Smooth muscle cell (in vitro differentiated cells): ENCODE data around the gene PLCH2. TPM values are rescaled to one million over a fixed set of nuclear protein-coding genes. Genes with fewer than 3 reads are reported as not detected.

Experiments used
- DNase-seq: peaks from one replicate; lab custom pipeline; 2025; ENCODE audit not compliant: unreplicated experiment; lab: John Stamatoyannopoulos, UW
- H2AFZ ChIP-seq: fragments of 200-600 bp; sonication (generic); 2 replicates; pipeline ENCODE4 v1.6.0; 2016; ENCODE audit warnings: antibody characterized with exemption, low read depth, mild to moderate bottlenecking
- H3F3A ChIP-seq: fragments of 200-600 bp; sonication (generic); 2 replicates; pipeline ENCODE4 v1.6.0; 2017; ENCODE audit warnings: antibody characterized with exemption, low read depth
- H3K27ac ChIP-seq: fragments of 200-600 bp; sonication (generic); 2 replicates; pipeline ENCODE4 v1.5.1; 2016; ENCODE audit warnings: low read depth, mild to moderate bottlenecking
- H3K27me3 ChIP-seq: fragments of 200-600 bp; sonication (generic); 2 replicates; pipeline ENCODE4 v1.6.1; 2016; ENCODE audit warnings: low read depth, mild to moderate bottlenecking
- H3K36me3 ChIP-seq: fragments of 200-600 bp; sonication (generic); 2 replicates; pipeline ENCODE4 v1.5.1; 2016; ENCODE audit warnings: low read depth
- H3K4me1 ChIP-seq: fragments of 200-600 bp; sonication (generic); 2 replicates; pipeline ENCODE4 v1.5.1; 2016; ENCODE audit warnings: low read depth
- H3K4me2 ChIP-seq: fragments of 200-600 bp; sonication (generic); 2 replicates; pipeline ENCODE4 v1.6.0; 2016; ENCODE audit warnings: mild to moderate bottlenecking
- H3K4me3 ChIP-seq: fragments of 200-600 bp; sonication (generic); 2 replicates; pipeline ENCODE4 v1.5.1; 2016; ENCODE audit warnings: mild to moderate bottlenecking
- H3K79me2 ChIP-seq: fragments of 200-600 bp; sonication (generic); 2 replicates; pipeline ENCODE4 v1.6.0; 2016; ENCODE audit warnings: low read depth, mild to moderate bottlenecking
- H3K9ac ChIP-seq: fragments of 200-600 bp; sonication (generic); 2 replicates; pipeline ENCODE4 v1.6.0; 2016; ENCODE audit warnings: low read depth
- H3K9me3 ChIP-seq: fragments of 200-600 bp; sonication (generic); replicated peaks from 2 replicates; pipeline ENCODE4 v1.5.1; 2016; ENCODE audit warnings: low read depth
- H4K20me1 ChIP-seq: fragments of 200-600 bp; sonication (generic); 2 replicates; pipeline ENCODE4 v1.6.0; 2016; ENCODE audit warnings: low read depth
- CTCF ChIP-seq: fragments of 200-600 bp; sonication (generic); IDR thresholded peaks from 2 replicates; pipeline ENCODE4 v1.5.1; 2017; ENCODE audit warnings: borderline replicate concordance, mild to moderate bottlenecking, antibody characterized with exemption; ENCODE audit not compliant: insufficient read depth, poor library complexity, severe bottlenecking
- WGBS: methylation state at CpG from one replicate; pipeline ENCODE4 v1.1.7; 2016; ENCODE audit warnings: low lambda C conversion rate; 5-methylcytosine and 5-hydroxymethylcytosine counted together
- polyA plus RNA-seq: library from polyadenylated mRNA; unstranded; fragments of >200 nt; fragmentation: Nextera tagmentation; extraction: Ambion mirVana; gene quantifications from 2 replicates; pipeline ENCODE4 v1.2.1, GENCODE V29; 2016
- total RNA-seq: library from RNA; depleted of rRNA; stranded (reverse); fragments of >200 nt; gene quantifications from 2 replicates; pipeline ENCODE4 v1.2.3, GENCODE V29; 2014

PLCH2 gene
- total and polyA plus RNA-seq, 2 experiments from 2014 or later = 0.09 to 0.13 TPM

GRCh38 chr1:2480236-2480985 is 4.3 kb downstream of the PLCH2 start:
- H2AFZ ChIP-seq = no peak overlapping the region
- DNase-seq = no peak
- no peaks in the 10 kb centered on the region for H3K9me3 ChIP-seq
- no peak overlapping the region for H3K27ac ChIP-seq
- 90% methylated on average over 18 of the region's 18 CpGs for WGBS
- H3K36me3 ChIP-seq = no peaks in the 10 kb centered on the region
- H3K4me2 ChIP-seq = no peak overlapping the region
- H3K4me1 ChIP-seq = peaks cover 5% of the 10 kb centered on the region
- no peaks in the 10 kb centered on the region for H4K20me1 ChIP-seq
- H3K27me3 ChIP-seq = no peaks in the 10 kb centered on the region
- H3K4me3 ChIP-seq = no peak overlapping the region
- H3K9ac ChIP-seq = no peak overlapping the region
- TF ChIP-seq CTCF = no peak
- H3F3A ChIP-seq = no peaks in the 10 kb centered on the region
- no peaks in the 10 kb centered on the region for H3K79me2 ChIP-seq

GRCh38 chr1:2480986-2481364 is 4.9 kb downstream of the PLCH2 start:
- Histone ChIP-seq H3K27me3 (no peaks in the 10 kb centered on the region), H3K9me3 (no peaks in the 10 kb centered on the region), H4K20me1 (no peaks in the 10 kb centered on the region), H3K4me1 (peaks cover 5% of the 10 kb centered on the region), H3K27ac (no peak overlapping the region), H2AFZ (no peak overlapping the region), H3K9ac (no peak overlapping the region), H3F3A (no peaks in the 10 kb centered on the region), H3K79me2 (no peaks in the 10 kb centered on the region), H3K4me2 (no peak overlapping the region), H3K4me3 (no peak overlapping the region), H3K36me3 (no peaks in the 10 kb centered on the region)
- 93% methylated on average over 11 of the region's 12 CpGs for WGBS
- no peak for DNase-seq
- TF ChIP-seq CTCF = no peak

- Histone ChIP-seq H3K4me2 (no peak overlapping the region), H4K20me1 (no peaks in the 10 kb centered on the region), H3K9me3 (no peaks in the 10 kb centered on the region), H3F3A (no peaks in the 10 kb centered on the region), H3K36me3 (no peaks in the 10 kb centered on the region), H3K4me1 (no peaks in the 10 kb centered on the region), H3K4me3 (no peak overlapping the region), H3K27ac (no peak overlapping the region), H3K79me2 (no peaks in the 10 kb centered on the region), H3K9ac (no peak overlapping the region), H3K27me3 (no peaks in the 10 kb centered on the region), H2AFZ (no peak overlapping the region)
- WGBS = 87% methylated on average over 10 of the region's 10 CpGs
- no peak for TF ChIP-seq CTCF
- no peak for DNase-seq
Measured at GRCh38 chr1:2481885-2482284, 5.8 kb downstream of the PLCH2 start.

- no peak for DNase-seq
Measured at GRCh38 chr1:2482588-2482987, 6.5 kb downstream of the PLCH2 start.

More at GRCh38 chr1:2482588-2482987, 6.5 kb downstream of the PLCH2 start:
- Histone ChIP-seq H3K4me3 (no peak overlapping the region), H3K4me2 (no peak overlapping the region), H3K27me3 (no peaks in the 10 kb centered on the region), H3K9me3 (no peaks in the 10 kb centered on the region), H3F3A (no peaks in the 10 kb centered on the region), H3K79me2 (no peaks in the 10 kb centered on the region), H4K20me1 (no peaks in the 10 kb centered on the region), H3K9ac (no peak overlapping the region), H3K4me1 (no peaks in the 10 kb centered on the region), H3K36me3 (no peaks in the 10 kb centered on the region), H3K27ac (no peak overlapping the region), H2AFZ (no peak overlapping the region)
- no peak for TF ChIP-seq CTCF
- 96% methylated on average over 11 of the region's 11 CpGs for WGBS
